HepG2 (cell line): Measurements from ENCODE around the gene BIRC7. TPM values are rescaled to one million over a fixed set of nuclear protein-coding genes. Genes with fewer than 3 reads are reported as not detected.

ENCODE experiments used
- DMAP1 ChIP-seq: IDR thresholded peaks from 2 replicates; pipeline ENCODE4 v1.6.1; 2016
- FOXK2 ChIP-seq: fragments of 450-650 bp; IDR thresholded peaks from 2 replicates; pipeline ENCODE4 v1.6.1; 2016
- GLI4 ChIP-seq: sonication (generic); formaldehyde crosslinking; IDR thresholded peaks from 2 replicates; pipeline ENCODE4 v1.5.1; 2020; ENCODE audit warnings: missing genetic modification reagents, mild to moderate bottlenecking, moderate library complexity, borderline replicate concordance
- HIVEP1 ChIP-seq: sonication (generic); formaldehyde crosslinking; IDR thresholded peaks from 2 replicates; pipeline ENCODE4 v1.4.0; 2020; ENCODE audit warnings: mild to moderate bottlenecking, missing genetic modification reagents
- HMGXB4 ChIP-seq, 2 experiments: sonication (generic) in 1 of 2; formaldehyde crosslinking in 1 of 2; IDR thresholded peaks; 2 replicates each; pipeline versions ENCODE4 v1.4.0 to v1.6.1; 2018 to 2020; ENCODE audit warnings: missing genetic modification reagents in 2 of 2, borderline replicate concordance in 1 of 2, low read depth in 1 of 2, mild to moderate bottlenecking in 1 of 2, missing biosample characterization in 1 of 2
- HNRNPH1 ChIP-seq: fragments of 200-400 bp; formaldehyde crosslinking; optimal IDR thresholded peaks from 2 replicates; pipeline ENCODE3; 2017; ENCODE audit warnings: mild to moderate bottlenecking, low read depth, low read length
- RBM39 ChIP-seq: fragments of 200-400 bp; formaldehyde crosslinking; IDR thresholded peaks from one replicate; pipeline ENCODE4 v1.6.1; 2018; ENCODE audit warnings: antibody characterized with exemption, mild to moderate bottlenecking, low read depth, low read length; ENCODE audit not compliant: poor library complexity, severe bottlenecking
- REL ChIP-seq: sonication (generic); formaldehyde crosslinking; conservative IDR thresholded peaks from 2 replicates; pipeline ENCODE4 v1.8.0; 2022; ENCODE audit warnings: mild to moderate bottlenecking, missing genetic modification reagents, moderate library complexity
- SAFB2 ChIP-seq: sonication (generic); formaldehyde crosslinking; IDR thresholded peaks from 2 replicates; pipeline ENCODE4 v1.5.1; 2020; ENCODE audit warnings: missing genetic modification reagents, low read depth, mild to moderate bottlenecking, borderline replicate concordance
- SMC3 ChIP-seq: IDR thresholded peaks from 2 replicates; pipeline ENCODE4 v1.6.1; 2011; ENCODE audit warnings: low read length, improper control_type of control experiment
- XRCC5 ChIP-seq: fragments of 200-400 bp; formaldehyde crosslinking; optimal IDR thresholded peaks from 2 replicates; pipeline ENCODE3; 2017; ENCODE audit warnings: mild to moderate bottlenecking, low read length
- ZFP82 ChIP-seq: sonication (generic); formaldehyde crosslinking; IDR thresholded peaks from 2 replicates; pipeline ENCODE4 v1.5.1; 2020; ENCODE audit warnings: mild to moderate bottlenecking, missing genetic modification reagents, borderline replicate concordance
- ZMYM4 ChIP-seq: sonication (generic); formaldehyde crosslinking; IDR thresholded peaks from 2 replicates; pipeline ENCODE4 v1.8.1; 2023; ENCODE audit warnings: mild to moderate bottlenecking, missing genetic modification reagents
- ZNF260 ChIP-seq: sonication (generic); formaldehyde crosslinking; IDR thresholded peaks from 2 replicates; pipeline ENCODE4 v1.4.0; 2020; ENCODE audit warnings: missing genetic modification reagents, low read depth, mild to moderate bottlenecking, borderline replicate concordance
- ZNF451 ChIP-seq: sonication (generic); formaldehyde crosslinking; IDR thresholded peaks from 2 replicates; pipeline ENCODE4 v1.5.0; 2020; ENCODE audit warnings: mild to moderate bottlenecking, missing genetic modification reagents
- ZNF576 ChIP-seq: sonication (generic); formaldehyde crosslinking; IDR thresholded peaks from 2 replicates; pipeline ENCODE4 v1.4.0; 2020; ENCODE audit warnings: mild to moderate bottlenecking, missing genetic modification reagents
- ZNF607 ChIP-seq: sonication (generic); formaldehyde crosslinking; IDR thresholded peaks from 2 replicates; pipeline ENCODE4 v1.5.1; 2020; ENCODE audit warnings: missing genetic modification reagents, mild to moderate bottlenecking, borderline replicate concordance
- ZSCAN9 ChIP-seq: IDR thresholded peaks from 2 replicates; pipeline ENCODE4 v1.6.1; 2016; ENCODE audit warnings: borderline replicate concordance
- polyA plus RNA-seq, 8 experiments: library from polyadenylated mRNA; depleted of rRNA in 3 of 8; stranded (reverse) in 7 of 8; unstranded in 1 of 8; fragments of >200 nt; fragmentation: Illumina TruSeq in 4 of 8; extraction: Trizol in 4 of 8; gene quantifications; 2 replicates each; pipeline versions ENCODE4 v1.2.1 to v1.2.3, GENCODE V29; 2011 to 2016; ENCODE audit warnings: low read depth in 4 of 8, missing spikeins in 1 of 8, mixed read lengths in 1 of 8; ENCODE audit not compliant: insufficient read depth in 1 of 8
- total RNA-seq, 5 experiments: library from RNA; depleted of rRNA; stranded (reverse); fragments of >200 nt; fragmentation: Illumina TruSeq; extraction: Trizol; gene quantifications; 2 replicates each; pipeline ENCODE4 v1.2.3, GENCODE V29; 2016; ENCODE audit warnings: low read depth in 1 of 5
- TF ChIP-seq, protein P1 (sequence below): sonication (generic); formaldehyde crosslinking; IDR thresholded peaks from 2 replicates; pipeline ENCODE4 v1.4.0; 2020; ENCODE audit warnings: mild to moderate bottlenecking, missing genetic modification reagents
- TF ChIP-seq, protein P2 (sequence below): sonication (generic); formaldehyde crosslinking; IDR thresholded peaks from 2 replicates; pipeline ENCODE4 v1.4.0; 2020; ENCODE audit warnings: missing genetic modification reagents
- TF ChIP-seq, protein P3 (sequence below): sonication (generic); formaldehyde crosslinking; IDR thresholded peaks from 2 replicates; pipeline ENCODE4 v1.4.0; 2020; ENCODE audit warnings: missing genetic modification reagents

BIRC7 gene
- total and polyA plus RNA-seq, 2 of the 13 experiments (the other 11 are each of a cell fraction or from before 2014, with no cell fraction given): 0.27 to 5.1 TPM

DNA sequence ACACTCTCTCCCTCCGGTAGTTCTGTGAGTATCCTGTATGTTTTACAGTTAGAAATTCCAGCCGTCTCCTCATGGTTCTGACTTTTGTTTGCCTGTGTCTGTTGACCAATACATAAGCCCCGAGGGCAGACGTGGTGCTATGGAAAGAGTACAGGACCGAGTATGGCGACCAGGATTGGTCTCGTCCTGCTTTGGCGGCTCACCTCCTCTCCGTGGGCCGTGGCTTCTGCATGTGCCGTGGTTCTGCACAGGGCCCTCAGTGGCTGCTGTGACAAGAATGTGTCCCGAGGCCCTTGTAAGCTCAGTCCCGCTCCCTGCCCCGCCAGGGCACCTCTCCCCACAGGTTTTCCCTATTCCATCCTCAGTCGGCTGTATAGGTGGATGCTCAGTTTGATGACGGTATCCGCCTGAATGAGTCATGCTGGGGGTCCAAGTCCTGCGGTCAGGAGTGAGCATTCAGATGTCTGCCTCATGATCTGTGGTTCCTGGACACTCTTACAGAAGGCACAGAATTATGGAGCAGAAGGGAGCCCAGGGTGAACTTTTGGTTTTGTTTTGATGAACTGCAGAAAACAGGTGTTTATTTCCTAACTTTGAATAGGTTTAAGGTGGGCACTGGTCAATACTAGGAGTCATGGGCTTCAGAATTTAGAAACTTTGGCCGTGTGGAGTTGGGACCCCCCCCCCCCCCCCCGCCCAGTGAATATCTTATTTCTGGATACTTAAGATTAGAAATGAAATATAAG lies 38.1 kb downstream of the BIRC7 start (continued):
- TF ChIP-seq GLI4 (CRISPR knock-in tag) (no peak), SAFB2 (CRISPR knock-in tag) (no peak), ZSCAN9 (CRISPR knock-in tag) (no peak), HIVEP1 (CRISPR knock-in tag) (peak; percentile 71), ZFP82 (CRISPR knock-in tag) (no peak), HNRNPH1 (no peak), ZNF451 (CRISPR knock-in tag) (no peak; the same call in 1 of the 2 replicates), DMAP1 (CRISPR knock-in tag) (peak; percentile 47; the same call in 1 of the 2 replicates), ZNF260 (CRISPR knock-in tag) (no peak), SMC3 (no peak), ZMYM4 (CRISPR knock-in tag) (0 out of 2 replicates have a peak, but pooled peaks have one; percentile 8), RBM39 (no peak), ZNF576 (no peak), XRCC5 (peak; percentile 53), ZNF607 (CRISPR knock-in tag) (no peak), HMGXB4 (CRISPR knock-in tag; IDR thresholded peaks at IDR 0.05; ENCODE audit: borderline replicate concordance in 1 of 2, low read depth in 1 of 2) (0 out of 4 replicates have a peak, but pooled peaks of 1 of the 2 experiments have one; percentile 21), FOXK2 (no peak), REL (0 out of 2 replicates have a peak, but pooled peaks have one; percentile 49)
- TF ChIP-seq, protein P1, sequence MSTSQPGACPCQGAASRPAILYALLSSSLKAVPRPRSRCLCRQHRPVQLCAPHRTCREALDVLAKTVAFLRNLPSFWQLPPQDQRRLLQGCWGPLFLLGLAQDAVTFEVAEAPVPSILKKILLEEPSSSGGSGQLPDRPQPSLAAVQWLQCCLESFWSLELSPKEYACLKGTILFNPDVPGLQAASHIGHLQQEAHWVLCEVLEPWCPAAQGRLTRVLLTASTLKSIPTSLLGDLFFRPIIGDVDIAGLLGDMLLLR (CRISPR knock-in tag): peak; percentile 71; the same call in 1 of the 2 replicates
- TF ChIP-seq, protein P2, sequence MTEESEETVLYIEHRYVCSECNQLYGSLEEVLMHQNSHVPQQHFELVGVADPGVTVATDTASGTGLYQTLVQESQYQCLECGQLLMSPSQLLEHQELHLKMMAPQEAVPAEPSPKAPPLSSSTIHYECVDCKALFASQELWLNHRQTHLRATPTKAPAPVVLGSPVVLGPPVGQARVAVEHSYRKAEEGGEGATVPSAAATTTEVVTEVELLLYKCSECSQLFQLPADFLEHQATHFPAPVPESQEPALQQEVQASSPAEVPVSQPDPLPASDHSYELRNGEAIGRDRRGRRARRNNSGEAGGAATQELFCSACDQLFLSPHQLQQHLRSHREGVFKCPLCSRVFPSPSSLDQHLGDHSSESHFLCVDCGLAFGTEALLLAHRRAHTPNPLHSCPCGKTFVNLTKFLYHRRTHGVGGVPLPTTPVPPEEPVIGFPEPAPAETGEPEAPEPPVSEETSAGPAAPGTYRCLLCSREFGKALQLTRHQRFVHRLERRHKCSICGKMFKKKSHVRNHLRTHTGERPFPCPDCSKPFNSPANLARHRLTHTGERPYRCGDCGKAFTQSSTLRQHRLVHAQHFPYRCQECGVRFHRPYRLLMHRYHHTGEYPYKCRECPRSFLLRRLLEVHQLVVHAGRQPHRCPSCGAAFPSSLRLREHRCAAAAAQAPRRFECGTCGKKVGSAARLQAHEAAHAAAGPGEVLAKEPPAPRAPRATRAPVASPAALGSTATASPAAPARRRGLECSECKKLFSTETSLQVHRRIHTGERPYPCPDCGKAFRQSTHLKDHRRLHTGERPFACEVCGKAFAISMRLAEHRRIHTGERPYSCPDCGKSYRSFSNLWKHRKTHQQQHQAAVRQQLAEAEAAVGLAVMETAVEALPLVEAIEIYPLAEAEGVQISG (CRISPR knock-in tag): 0 out of 2 replicates have a peak, but pooled peaks have one; percentile 14
- TF ChIP-seq, protein P3, sequence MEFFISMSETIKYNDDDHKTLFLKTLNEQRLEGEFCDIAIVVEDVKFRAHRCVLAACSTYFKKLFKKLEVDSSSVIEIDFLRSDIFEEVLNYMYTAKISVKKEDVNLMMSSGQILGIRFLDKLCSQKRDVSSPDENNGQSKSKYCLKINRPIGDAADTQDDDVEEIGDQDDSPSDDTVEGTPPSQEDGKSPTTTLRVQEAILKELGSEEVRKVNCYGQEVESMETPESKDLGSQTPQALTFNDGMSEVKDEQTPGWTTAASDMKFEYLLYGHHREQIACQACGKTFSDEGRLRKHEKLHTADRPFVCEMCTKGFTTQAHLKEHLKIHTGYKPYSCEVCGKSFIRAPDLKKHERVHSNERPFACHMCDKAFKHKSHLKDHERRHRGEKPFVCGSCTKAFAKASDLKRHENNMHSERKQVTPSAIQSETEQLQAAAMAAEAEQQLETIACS (CRISPR knock-in tag): 0 out of 2 replicates have a peak, but pooled peaks have one; percentile 19
